GM12865 (cell line): ENCODE data around the gene PMP22.

Experiments
- DNase-seq: peaks from one replicate; pipeline ENCODE4 v3.0.0; 2010; ENCODE audit warnings: low read depth
- H3K4me3 ChIP-seq: 2 replicates; pipeline ENCODE4 v1.5.1; 2011; ENCODE audit warnings: mild to moderate bottlenecking, low read depth, low read length, control low read depth
- TF ChIP-seq, protein P1 (sequence below): IDR thresholded peaks from 2 replicates; pipeline ENCODE4 v1.5.1; 2011; ENCODE audit warnings: low read length, control low read depth, low read depth, inconsistent platforms; ENCODE audit not compliant: insufficient read depth; ENCODE audit errors: missing control alignments

The PMP22 gene

DNA sequence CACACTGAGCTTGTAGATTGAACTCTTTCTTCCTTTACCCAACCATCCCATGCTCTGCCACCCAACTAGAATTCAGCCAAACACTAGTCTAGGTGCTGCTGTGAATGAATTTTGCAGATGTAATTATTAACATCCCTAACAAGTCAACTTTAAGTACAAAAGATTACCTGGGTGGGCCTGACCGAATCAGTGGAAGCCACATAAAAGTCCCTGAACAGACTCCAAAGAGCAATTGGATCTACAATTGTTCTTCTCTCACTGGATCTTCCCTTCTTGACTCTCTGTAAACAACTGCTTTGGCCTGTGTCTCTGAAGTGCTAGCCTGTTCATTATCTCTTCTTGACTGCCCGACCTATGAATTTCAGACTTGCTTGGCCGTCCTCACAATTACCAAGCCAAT lies 67.9 kb downstream of the PMP22 start:
- TF ChIP-seq, protein P1, sequence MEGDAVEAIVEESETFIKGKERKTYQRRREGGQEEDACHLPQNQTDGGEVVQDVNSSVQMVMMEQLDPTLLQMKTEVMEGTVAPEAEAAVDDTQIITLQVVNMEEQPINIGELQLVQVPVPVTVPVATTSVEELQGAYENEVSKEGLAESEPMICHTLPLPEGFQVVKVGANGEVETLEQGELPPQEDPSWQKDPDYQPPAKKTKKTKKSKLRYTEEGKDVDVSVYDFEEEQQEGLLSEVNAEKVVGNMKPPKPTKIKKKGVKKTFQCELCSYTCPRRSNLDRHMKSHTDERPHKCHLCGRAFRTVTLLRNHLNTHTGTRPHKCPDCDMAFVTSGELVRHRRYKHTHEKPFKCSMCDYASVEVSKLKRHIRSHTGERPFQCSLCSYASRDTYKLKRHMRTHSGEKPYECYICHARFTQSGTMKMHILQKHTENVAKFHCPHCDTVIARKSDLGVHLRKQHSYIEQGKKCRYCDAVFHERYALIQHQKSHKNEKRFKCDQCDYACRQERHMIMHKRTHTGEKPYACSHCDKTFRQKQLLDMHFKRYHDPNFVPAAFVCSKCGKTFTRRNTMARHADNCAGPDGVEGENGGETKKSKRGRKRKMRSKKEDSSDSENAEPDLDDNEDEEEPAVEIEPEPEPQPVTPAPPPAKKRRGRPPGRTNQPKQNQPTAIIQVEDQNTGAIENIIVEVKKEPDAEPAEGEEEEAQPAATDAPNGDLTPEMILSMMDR, result no peak
- H3K4me3 ChIP-seq, result no peak overlapping the region
- DNase-seq, result no peak

DNA sequence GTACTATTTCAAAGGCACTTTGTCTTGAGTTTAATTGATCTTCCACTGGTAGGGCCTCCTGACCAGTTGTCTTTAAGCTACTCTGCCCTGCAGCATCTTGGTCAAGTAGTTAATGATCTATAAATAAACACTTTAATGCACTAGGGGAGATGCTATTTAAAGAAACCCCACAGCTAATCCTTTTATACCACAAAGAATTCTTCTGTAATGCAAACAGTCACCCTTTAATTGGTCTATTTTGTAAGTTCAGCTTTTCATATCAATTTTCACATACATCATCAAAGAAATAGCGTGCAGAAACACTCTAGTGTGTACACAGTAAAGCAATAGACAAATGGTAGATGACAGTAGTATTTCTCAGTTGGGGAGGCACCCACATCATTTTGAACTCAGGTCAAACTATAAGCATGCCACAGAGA lies 70.3 kb downstream of the PMP22 start:
- TF ChIP-seq, protein P1, result no peak
- no peak for DNase-seq

DNA sequence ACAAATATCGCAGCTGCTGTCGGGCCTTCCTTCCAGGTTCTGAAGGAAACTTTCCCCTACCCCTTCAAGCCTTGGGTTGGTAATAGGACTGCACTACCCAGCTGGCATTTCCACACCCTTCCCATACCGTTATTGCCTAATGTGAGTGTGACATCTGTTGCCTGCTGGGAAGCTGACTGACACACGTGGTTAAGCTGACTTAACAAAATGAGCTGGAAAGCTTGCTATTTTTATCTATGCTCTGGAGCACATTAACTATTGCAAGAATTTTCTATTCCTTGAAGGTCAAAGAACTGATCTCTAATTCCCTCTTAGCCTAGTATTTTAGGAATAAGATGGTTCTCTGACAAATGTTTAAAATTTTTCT lies 79.5 kb downstream of the PMP22 start:
- TF ChIP-seq, protein P1, result no peak
- H3K4me3 ChIP-seq, result no peak overlapping the region
- DNase-seq, result no peak

More for the DNA sequence above, 70.3 kb downstream of the PMP22 start:
- no peak overlapping the region for H3K4me3 ChIP-seq

DNA sequence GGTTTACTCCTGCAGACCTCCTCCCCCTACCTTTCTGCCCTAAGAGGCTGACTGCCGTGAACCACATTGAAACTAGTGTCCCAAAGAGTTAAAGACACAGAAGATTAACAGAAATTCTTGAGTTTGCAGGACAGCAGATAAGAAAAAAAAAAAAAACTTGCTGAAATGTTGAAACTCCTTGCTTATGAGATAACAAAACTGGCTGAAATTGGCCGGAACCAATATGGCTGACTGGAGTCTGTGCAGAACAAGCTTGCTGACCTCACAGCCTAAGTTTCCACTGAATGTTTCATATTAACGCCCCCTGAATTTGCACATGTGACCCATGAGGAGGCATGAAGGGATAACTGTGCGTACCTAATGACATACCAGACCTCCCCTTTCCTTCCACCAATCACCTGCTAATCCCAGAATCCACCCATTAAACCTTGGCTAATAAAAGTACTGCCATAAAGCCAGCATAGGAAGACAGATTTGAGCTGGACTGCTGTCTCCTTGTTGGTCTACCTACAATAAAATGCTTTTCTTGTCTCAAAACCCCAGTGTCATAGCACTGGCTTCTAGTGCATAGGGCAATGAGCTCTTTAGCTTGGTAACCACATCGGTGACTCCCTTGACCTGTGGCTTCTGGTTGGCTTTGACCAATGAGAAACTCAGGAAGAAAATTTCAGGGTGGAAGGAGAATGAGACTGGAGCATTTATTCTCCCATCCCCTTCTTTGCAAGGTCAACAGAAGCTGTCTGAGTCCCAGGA lies 80.1 kb downstream of the PMP22 start:
- DNase-seq, result no peak
- TF ChIP-seq, protein P1, result no peak
- no peak overlapping the region for H3K4me3 ChIP-seq

DNA sequence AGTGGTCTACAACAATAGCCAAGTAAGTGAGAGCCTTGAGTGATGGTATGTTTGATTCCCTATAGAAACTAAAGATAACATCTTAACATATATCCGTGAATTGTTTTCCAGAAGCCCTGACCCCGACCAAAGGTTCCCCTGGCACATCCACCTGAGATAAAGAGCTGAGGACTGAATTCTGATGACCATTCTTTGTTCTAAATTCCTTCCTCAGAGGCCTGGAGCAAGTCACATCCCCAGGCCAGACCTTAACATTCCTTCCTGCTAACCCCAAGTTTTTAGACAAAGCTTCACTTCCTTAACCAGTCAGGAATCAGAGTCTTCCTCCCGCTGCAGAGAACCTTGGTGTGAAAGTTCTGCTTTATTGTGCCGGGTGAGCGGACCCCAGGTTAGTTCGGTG lies 83.3 kb downstream of the PMP22 start:
- DNase-seq, result no peak
- H3K4me3 ChIP-seq, result no peak overlapping the region
- TF ChIP-seq, protein P1, result no peak

DNA sequence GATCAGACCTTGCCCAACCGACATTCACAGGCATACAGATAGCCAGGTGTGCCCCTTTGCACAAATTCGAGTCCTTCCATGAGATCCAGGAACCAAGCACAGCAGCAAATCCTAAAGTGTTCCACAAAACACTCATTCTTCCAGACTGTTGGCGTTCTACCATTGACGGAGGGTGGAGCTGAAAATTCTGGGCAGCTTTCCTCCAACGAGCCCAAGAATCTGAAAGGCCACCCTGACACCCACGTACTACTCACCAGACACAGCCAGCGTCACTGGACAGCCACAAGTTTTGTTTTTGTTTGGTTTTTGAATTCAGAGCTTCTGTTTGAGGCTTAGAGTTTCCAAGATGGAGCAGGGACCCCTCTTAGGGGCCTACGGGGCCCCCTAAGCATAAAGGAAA lies 83.8 kb downstream of the PMP22 start:
- no peak overlapping the region for H3K4me3 ChIP-seq
- no peak for DNase-seq
- TF ChIP-seq, protein P1, result no peak

DNA sequence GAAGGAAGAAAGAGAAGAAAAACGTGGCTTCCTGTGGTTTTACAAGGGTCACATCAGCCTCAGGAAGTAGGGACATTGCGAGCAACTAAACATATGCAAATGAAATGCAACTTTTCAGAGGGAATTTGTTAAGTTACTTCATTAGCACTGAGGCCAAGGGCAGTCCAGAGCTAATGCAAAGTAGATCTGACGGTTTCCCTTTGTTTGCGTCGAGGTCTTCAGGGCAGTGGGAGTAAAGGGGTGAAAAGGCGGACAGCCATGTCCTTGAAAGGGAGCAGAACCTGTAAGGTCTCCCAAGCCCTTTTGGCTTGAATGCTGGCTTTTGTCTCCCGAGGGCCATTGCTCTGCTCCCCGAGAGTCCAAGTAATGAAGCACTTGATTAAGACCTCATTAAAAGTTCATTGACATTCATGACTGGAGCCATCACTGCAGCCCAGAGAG lies 85.0 kb downstream of the PMP22 start:
- H3K4me3 ChIP-seq, result no peak overlapping the region
- TF ChIP-seq, protein P1, result no peak
- no peak for DNase-seq
